Fibroblast of lung (primary cell): Measurements from ENCODE around the gene PRR20E. TPM values are rescaled to one million over a fixed set of nuclear protein-coding genes. Genes with fewer than 3 reads are reported as not detected.
"Not testable (repeated sequence)": the region's sequence is repeated elsewhere in the genome, so short reads cannot be mapped to it uniquely, and the experiment has no call there.

ENCODE experiments used
- DNase-seq, 2 donors: peaks; one replicate each; pipeline versions ENCODE4 v3.0.0 to v3.0.0-alpha.2; 2010; ENCODE audit warnings: low read depth in 2 of 2
- H2AFZ ChIP-seq: 2 replicates; pipeline ENCODE4 v1.5.1; 2012; ENCODE audit warnings: low read length, control low read depth, inconsistent platforms
- H3K27ac ChIP-seq: 2 replicates; pipeline ENCODE4 v1.5.1; 2011; ENCODE audit warnings: low read length, control low read depth; ENCODE audit not compliant: insufficient read depth
- H3K27me3 ChIP-seq: 2 replicates; pipeline ENCODE4 v1.5.1; 2011; ENCODE audit warnings: mild to moderate bottlenecking, low read length; ENCODE audit not compliant: control insufficient read depth, insufficient read depth
- H3K36me3 ChIP-seq: 2 replicates; pipeline ENCODE4 v1.5.1; 2011; ENCODE audit warnings: low read length; ENCODE audit not compliant: control insufficient read depth, insufficient read depth
- H3K4me1 ChIP-seq: 2 replicates; pipeline ENCODE4 v1.5.1; 2011; ENCODE audit warnings: low read length; ENCODE audit not compliant: control insufficient read depth, insufficient read depth; ENCODE audit errors: extremely low read depth
- H3K4me2 ChIP-seq: 2 replicates; pipeline ENCODE4 v1.5.1; 2011; ENCODE audit warnings: low read length, control low read depth; ENCODE audit not compliant: insufficient read depth; ENCODE audit errors: extremely low read depth
- H3K4me3 ChIP-seq, 4 experiments: fragments of 200-600 bp in 1 of 4; sonication (generic) in 1 of 4; replicated peaks in 1 of 4; 2 replicates each; pipeline ENCODE4 v1.5.1; 2011 to 2016; ENCODE audit warnings: low read length in 4 of 4, low read depth in 3 of 4, mild to moderate bottlenecking in 3 of 4, control low read depth in 2 of 4, inconsistent platforms in 1 of 4, mixed read lengths in 1 of 4; ENCODE audit not compliant: insufficient read depth in 1 of 4; ENCODE audit errors: control extremely low read depth in 1 of 4
- H3K79me2 ChIP-seq: 2 replicates; pipeline ENCODE4 v1.5.1; 2012; ENCODE audit warnings: mild to moderate bottlenecking, low read length, inconsistent platforms; ENCODE audit not compliant: control insufficient read depth, insufficient read depth
- H3K9ac ChIP-seq: 2 replicates; pipeline ENCODE4 v1.5.1; 2011; ENCODE audit warnings: mild to moderate bottlenecking, low read length, control low read depth; ENCODE audit not compliant: insufficient read depth
- H3K9me3 ChIP-seq: 2 replicates; pipeline ENCODE4 v1.5.1; 2012; ENCODE audit warnings: low read depth, low read length; ENCODE audit not compliant: control insufficient read depth, insufficient read depth
- H4K20me1 ChIP-seq: 2 replicates; pipeline ENCODE4 v1.5.1; 2011; ENCODE audit warnings: low read length; ENCODE audit not compliant: control insufficient read depth, insufficient read depth; ENCODE audit errors: extremely low read depth
- EZH2 ChIP-seq: IDR thresholded peaks from 2 replicates; pipeline ENCODE4 v1.5.1; 2012; ENCODE audit warnings: low read length, control low read depth, mild to moderate bottlenecking; ENCODE audit errors: missing control alignments
- polyA minus RNA-seq: library from RNA; depleted of rRNA, polyadenylated mRNA; stranded (reverse); fragments of >200 nt; gene quantifications from 2 replicates; pipeline ENCODE4 v1.2.3, GENCODE V29; 2011; ENCODE audit warnings: low replicate concordance
- polyA plus RNA-seq, 2 donors: library from polyadenylated mRNA; depleted of rRNA in 1 of 2; stranded (reverse) in 1 of 2; unstranded in 1 of 2; fragments of >200 nt; gene quantifications; 2 replicates each; pipeline ENCODE4 v1.2.1, GENCODE V29; 2011 to 2012; ENCODE audit warnings: missing spikeins in 1 of 2
- total RNA-seq: library from RNA; depleted of rRNA; stranded (reverse); fragments of >200 nt; gene quantifications from 2 replicates; pipeline ENCODE4 v1.2.1, GENCODE V29; 2014
- TF ChIP-seq, protein P1 (sequence below), 2 donors: IDR thresholded peaks in 1 of 2; conservative IDR thresholded peaks in 1 of 2; 1 replicate in 1 of 2; 2 replicates in 1 of 2; pipeline ENCODE4 v1.5.1; 2011 to 2012; ENCODE audit warnings: low read length in 2 of 2, control low read depth in 1 of 2, inconsistent platforms in 1 of 2, low read depth in 1 of 2, mild to moderate bottlenecking in 1 of 2

The PRR20E gene
- total RNA-seq (not detected in 2 replicates), polyA plus RNA-seq (not detected in 2 replicates), polyA minus RNA-seq (not detected in 2 replicates)
- not detected in 2 replicates for polyA plus RNA-seq (2012)

DNA sequence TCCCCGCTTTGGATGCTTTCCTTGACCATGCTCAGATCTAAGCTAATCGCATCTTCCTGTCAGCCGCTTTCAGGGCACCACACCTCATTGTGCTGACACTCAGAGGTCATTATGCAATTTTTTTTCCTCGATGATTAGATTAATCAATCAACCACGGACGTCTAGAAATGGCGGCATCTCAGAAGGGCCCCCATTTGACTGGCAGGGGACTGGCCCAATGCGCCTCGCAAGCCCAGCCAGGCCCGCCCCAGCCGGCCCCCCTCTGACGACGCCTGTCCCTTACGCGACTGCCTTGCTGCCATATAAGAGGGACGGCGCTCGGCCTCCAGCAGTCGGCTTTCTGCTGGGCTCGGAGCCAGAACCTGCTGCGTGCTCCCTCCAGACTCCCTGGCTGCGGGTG is at the start of gene PRR20E:
TSS of gene PRR20E (plus strand) at position 301 of the 400 bp plus-strand sequence. CDS start 387 bp downstream, outside the sequence.
- not testable (repeated sequence) for H3K27ac ChIP-seq, H3K79me2 ChIP-seq

DNA sequence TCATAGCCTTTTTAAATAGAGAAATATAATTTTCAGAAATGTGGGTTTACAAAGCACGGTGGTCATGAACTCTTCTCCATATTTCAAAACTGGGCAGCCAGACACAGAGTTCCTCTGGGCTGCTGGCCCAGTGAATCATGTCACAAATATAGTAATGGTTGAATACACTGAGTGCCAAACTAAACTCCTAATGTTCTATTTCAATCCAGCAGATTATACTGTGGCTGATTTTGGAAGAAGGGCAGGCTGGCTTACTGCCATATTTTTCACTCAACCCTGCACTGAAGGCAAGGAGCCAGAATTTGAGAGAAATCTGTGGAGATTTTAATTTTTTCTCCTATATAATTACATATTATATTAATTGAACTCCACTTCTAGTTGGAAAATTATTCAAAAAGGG is 43.3 kb upstream of the PRR20E start:
- no peaks in the 10 kb centered on the region for H3K36me3 ChIP-seq
- no peak overlapping the region for H3K27ac ChIP-seq
- DNase-seq: peak; percentile 3 to 31
- no peaks in the 10 kb centered on the region for H4K20me1 ChIP-seq
- no peak overlapping the region for H3K4me3 ChIP-seq
- H3K9me3 ChIP-seq: no peaks in the 10 kb centered on the region
- no peaks in the 10 kb centered on the region for H3K27me3 ChIP-seq
- H2AFZ ChIP-seq: no peak overlapping the region
- no peaks in the 10 kb centered on the region for H3K4me1 ChIP-seq
- H3K9ac ChIP-seq: no peak overlapping the region
- H3K79me2 ChIP-seq: no peaks in the 10 kb centered on the region
- no peak for TF ChIP-seq EZH2
- TF ChIP-seq, protein P1, sequence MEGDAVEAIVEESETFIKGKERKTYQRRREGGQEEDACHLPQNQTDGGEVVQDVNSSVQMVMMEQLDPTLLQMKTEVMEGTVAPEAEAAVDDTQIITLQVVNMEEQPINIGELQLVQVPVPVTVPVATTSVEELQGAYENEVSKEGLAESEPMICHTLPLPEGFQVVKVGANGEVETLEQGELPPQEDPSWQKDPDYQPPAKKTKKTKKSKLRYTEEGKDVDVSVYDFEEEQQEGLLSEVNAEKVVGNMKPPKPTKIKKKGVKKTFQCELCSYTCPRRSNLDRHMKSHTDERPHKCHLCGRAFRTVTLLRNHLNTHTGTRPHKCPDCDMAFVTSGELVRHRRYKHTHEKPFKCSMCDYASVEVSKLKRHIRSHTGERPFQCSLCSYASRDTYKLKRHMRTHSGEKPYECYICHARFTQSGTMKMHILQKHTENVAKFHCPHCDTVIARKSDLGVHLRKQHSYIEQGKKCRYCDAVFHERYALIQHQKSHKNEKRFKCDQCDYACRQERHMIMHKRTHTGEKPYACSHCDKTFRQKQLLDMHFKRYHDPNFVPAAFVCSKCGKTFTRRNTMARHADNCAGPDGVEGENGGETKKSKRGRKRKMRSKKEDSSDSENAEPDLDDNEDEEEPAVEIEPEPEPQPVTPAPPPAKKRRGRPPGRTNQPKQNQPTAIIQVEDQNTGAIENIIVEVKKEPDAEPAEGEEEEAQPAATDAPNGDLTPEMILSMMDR (conservative IDR thresholded peaks at IDR 0.05 in 1 of 2, IDR thresholded peaks at IDR 0.05 in 1 of 2; ENCODE audit: low read depth in 1 of 2, low read length in 2 of 2): no peak
- no peak overlapping the region for H3K4me2 ChIP-seq

More for the DNA sequence above, at the start of gene PRR20E:
- not testable (repeated sequence) for H3K4me2 ChIP-seq, H3K36me3 ChIP-seq, H4K20me1 ChIP-seq, H3K4me3 ChIP-seq, H2AFZ ChIP-seq, H3K27me3 ChIP-seq, H3K9me3 ChIP-seq, H3K9ac ChIP-seq, DNase-seq, H3K4me1 ChIP-seq

DNA sequence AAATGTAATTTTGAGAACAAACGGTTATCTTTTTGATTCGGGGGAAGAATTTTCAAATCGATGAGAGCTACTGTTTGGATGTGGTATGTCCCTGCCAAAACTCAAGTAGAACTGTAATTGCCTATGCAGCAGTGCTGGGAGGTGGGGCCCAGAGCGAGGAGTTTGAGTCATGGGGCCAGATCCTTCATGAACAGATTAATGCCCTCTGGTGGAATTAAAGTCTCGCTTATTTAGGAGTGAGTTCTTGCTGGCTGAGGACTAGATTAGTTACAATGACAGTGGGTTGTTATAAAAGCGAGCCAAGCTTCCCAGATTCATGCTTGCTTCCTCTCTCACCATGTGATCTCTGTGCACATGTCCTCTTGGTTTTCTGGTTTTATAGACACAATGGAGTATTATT is 38.1 kb upstream of the PRR20E start:
- TF ChIP-seq EZH2: no peak
- TF ChIP-seq, protein P1 (conservative IDR thresholded peaks at IDR 0.05 in 1 of 2, IDR thresholded peaks at IDR 0.05 in 1 of 2; ENCODE audit: low read depth in 1 of 2, low read length in 2 of 2): no peak

More for the DNA sequence above, 38.1 kb upstream of the PRR20E start:
- Histone ChIP-seq H3K4me1 (no peaks in the 10 kb centered on the region), H3K36me3 (no peaks in the 10 kb centered on the region), H3K79me2 (no peaks in the 10 kb centered on the region), H3K27me3 (no peaks in the 10 kb centered on the region), H3K9ac (no peak overlapping the region), H4K20me1 (no peaks in the 10 kb centered on the region), H3K27ac (no peak overlapping the region), H3K4me2 (no peak overlapping the region), H3K9me3 (no peaks in the 10 kb centered on the region), H3K4me3 (no peak overlapping the region), H2AFZ (no peak overlapping the region)
- DNase-seq: no peak
